ENCODE measurements around the gene PHACTR2. TPM values are rescaled to one million over a fixed set of nuclear protein-coding genes. Genes with fewer than 3 reads are reported as not detected.

PHACTR2 gene
- total and polyA plus RNA-seq, 2 of the 13 experiments (the other 11 are each of a cell fraction or from before 2014, with no cell fraction given), result 11.3 to 28.2 TPM

DNA sequence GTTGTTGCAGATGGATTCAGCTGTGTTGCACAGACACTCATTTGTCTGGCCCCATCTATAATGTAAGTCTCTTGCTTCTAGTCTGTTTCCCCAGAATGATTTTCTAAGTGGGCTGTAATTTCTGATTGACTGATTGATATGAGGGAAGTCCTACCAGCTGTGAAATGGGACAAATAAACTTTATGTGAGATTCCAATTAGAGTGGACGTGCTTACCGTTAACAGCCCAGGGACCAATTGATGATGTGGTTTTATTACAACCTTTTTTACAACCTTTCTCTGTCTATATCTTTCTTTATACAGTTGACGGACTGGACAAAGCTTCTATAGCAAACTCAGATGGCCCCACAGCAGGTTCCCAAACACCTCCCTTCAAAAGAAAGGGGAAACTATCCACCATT is 33.9 kb downstream of the PHACTR2 start:
- no peak for DNase-seq (ENCODE audit: low spot score)
- Histone ChIP-seq H3K4me2 (ENCODE audit: low read depth, low read length) (no peak overlapping the region), H3K79me2 (ENCODE audit: insufficient read depth, low read length) (peaks cover 13% of the 10 kb centered on the region), H3K36me3 (replicated peaks in 1 of 2; ENCODE audit: control insufficient read depth in 1 of 2, insufficient read depth in 2 of 2, low read length in 2 of 2) (peaks cover 4 to 12% of the 10 kb centered on the region in 2 experiments; a peak in 4 of 5 replicates), H3K4me1 (ENCODE audit: insufficient read depth, low read length) (peaks cover 3% of the 10 kb centered on the region; the same call in 1 of the 2 replicates), H3K9me3 (ENCODE audit: low read length) (no peaks in the 10 kb centered on the region), H3K9ac (ENCODE audit: insufficient read depth, low read depth, low read length) (no peak overlapping the region), H3K27ac (ENCODE audit: extremely low read length, insufficient read depth, low read length) (no peak overlapping the region), H3K4me3 (replicated peaks in 1 of 3; ENCODE audit: insufficient read depth in 1 of 3, low read depth in 2 of 3, low read length in 3 of 3) (no peak overlapping the region), H2AFZ (ENCODE audit: low read length) (no peak overlapping the region), H3K27me3 (ENCODE audit: control insufficient read depth in 1 of 2, insufficient read depth in 2 of 2, low read length in 2 of 2) (no peaks in the 10 kb centered on the region), H4K20me1 (ENCODE audit: insufficient read depth, low read length) (no peaks in the 10 kb centered on the region)
- TF ChIP-seq SALL1 (CRISPR knock-in tag; IDR thresholded peaks at IDR 0.05), result no peak
- TF ChIP-seq, protein P1, sequence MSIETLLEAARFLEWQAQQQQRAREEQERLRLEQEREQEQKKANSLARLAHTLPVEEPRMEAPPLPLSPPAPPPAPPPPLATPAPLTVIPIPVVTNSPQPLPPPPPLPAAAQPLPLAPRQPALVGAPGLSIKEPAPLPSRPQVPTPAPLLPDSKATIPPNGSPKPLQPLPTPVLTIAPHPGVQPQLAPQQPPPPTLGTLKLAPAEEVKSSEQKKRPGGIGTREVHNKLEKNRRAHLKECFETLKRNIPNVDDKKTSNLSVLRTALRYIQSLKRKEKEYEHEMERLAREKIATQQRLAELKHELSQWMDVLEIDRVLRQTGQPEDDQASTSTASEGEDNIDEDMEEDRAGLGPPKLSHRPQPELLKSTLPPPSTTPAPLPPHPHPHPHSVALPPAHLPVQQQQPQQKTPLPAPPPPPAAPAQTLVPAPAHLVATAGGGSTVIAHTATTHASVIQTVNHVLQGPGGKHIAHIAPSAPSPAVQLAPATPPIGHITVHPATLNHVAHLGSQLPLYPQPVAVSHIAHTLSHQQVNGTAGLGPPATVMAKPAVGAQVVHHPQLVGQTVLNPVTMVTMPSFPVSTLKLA (IDR thresholded peaks at IDR 0.05), result no peak
- no peak for TF ChIP-seq YY1 (IDR thresholded peaks at IDR 0.05; ENCODE audit: insufficient read depth, insufficient replicate concordance, low read depth, low read length)
- no peak for TF ChIP-seq ZBTB7B (CRISPR knock-in tag; IDR thresholded peaks at IDR 0.05)
- no peak for TF ChIP-seq ETV5 (CRISPR knock-in tag; IDR thresholded peaks at IDR 0.05; ENCODE audit: borderline replicate concordance)
- no peak for TF ChIP-seq JUNB (CRISPR knock-in tag; IDR thresholded peaks at IDR 0.05; ENCODE audit: borderline replicate concordance)
- no peak for TF ChIP-seq ZFP82 (CRISPR knock-in tag; IDR thresholded peaks at IDR 0.05; ENCODE audit: borderline replicate concordance)
- in situ Hi-C loops (cut with HindIII; ENCODE audit: extremely low pct_ligation_motif_present, low pct_unique_long_range_greater_than_20kb), result no loop called here
- CTCF ChIA-PET (ENCODE audit: low intra/inter-chr PET ratio, low total read pairs), result no interaction called here
- over 99% methylated on average over 3 of the region's 3 CpGs for WGBS (ENCODE audit: low lambda C conversion rate)
- no peak for FAIRE-seq
- POLR2A ChIA-PET, result no interaction called here
- no TSS peak for BruUV-seq (replicated peaks)
- intact Hi-C loops (cut with micrococcal nuclease; ENCODE audit: unreplicated experiment), result no loop called here
- no peak for ATAC-seq

DNA sequence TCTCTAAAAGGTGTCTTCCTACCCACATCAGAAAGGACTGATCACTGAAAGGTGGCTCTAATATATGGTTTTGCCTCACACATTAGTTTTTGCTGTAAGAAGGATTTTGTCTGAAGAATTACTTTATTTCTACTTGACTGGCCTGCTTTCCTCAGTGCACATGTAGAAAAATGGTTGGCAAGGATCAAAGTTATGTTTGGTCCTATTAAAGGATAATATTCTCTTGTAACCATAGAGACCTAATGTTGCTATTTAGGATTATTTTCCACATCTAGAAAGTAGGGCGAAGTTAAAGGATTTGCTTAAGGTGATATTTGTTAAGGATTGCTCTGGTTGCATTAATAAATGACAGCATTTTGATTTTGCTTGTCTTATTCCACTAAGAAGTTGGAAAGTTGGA is 40.7 kb downstream of the PHACTR2 start:
- peaks cover 4 to 11% of the 10 kb centered on the region in 2 experiments; a peak in 4 of 5 replicates for H3K36me3 ChIP-seq (replicated peaks in 1 of 2; ENCODE audit: control insufficient read depth in 1 of 2, insufficient read depth in 2 of 2, low read length in 2 of 2)
- H3K4me3 ChIP-seq (replicated peaks in 1 of 3; ENCODE audit: insufficient read depth in 1 of 3, low read depth in 2 of 3, low read length in 3 of 3), result no peak overlapping the region
- no TSS peak for BruUV-seq (replicated peaks)
- no peaks in the 10 kb centered on the region for H3K27me3 ChIP-seq (ENCODE audit: control insufficient read depth in 1 of 2, insufficient read depth in 2 of 2, low read length in 2 of 2)
- CTCF ChIA-PET (ENCODE audit: low intra/inter-chr PET ratio, low total read pairs), result no interaction called here
- H3K9me3 ChIP-seq (ENCODE audit: low read length), result no peaks in the 10 kb centered on the region
- H3K4me1 ChIP-seq (ENCODE audit: insufficient read depth, low read length), result peaks cover 5% of the 10 kb centered on the region; the same call in 1 of the 2 replicates
- intact Hi-C loops (cut with micrococcal nuclease; ENCODE audit: unreplicated experiment) (no loop called here), in situ Hi-C loops (cut with HindIII; ENCODE audit: extremely low pct_ligation_motif_present, low pct_unique_long_range_greater_than_20kb) (no loop called here)
- FAIRE-seq (no peak), DNase-seq (ENCODE audit: low spot score) (no peak), ATAC-seq (no peak)
- H3K79me2 ChIP-seq (ENCODE audit: insufficient read depth, low read length), result no peaks in the 10 kb centered on the region
- H3K27ac ChIP-seq (ENCODE audit: extremely low read length, insufficient read depth, low read length), result no peak overlapping the region
- H3K9ac ChIP-seq (ENCODE audit: insufficient read depth, low read depth, low read length), result no peak overlapping the region
- 98% methylated on average over 1 of the region's 1 CpG for WGBS (ENCODE audit: low lambda C conversion rate)
- POLR2A ChIA-PET, result no interaction called here
- H2AFZ ChIP-seq (ENCODE audit: low read length), result no peak overlapping the region
- no peaks in the 10 kb centered on the region for H4K20me1 ChIP-seq (ENCODE audit: insufficient read depth, low read length)
- no peak overlapping the region for H3K4me2 ChIP-seq (ENCODE audit: low read depth, low read length)
- TF ChIP-seq JUND (CRISPR knock-in tag; IDR thresholded peaks at IDR 0.05) (no peak), ZMAT3 (CRISPR knock-in tag; conservative IDR thresholded peaks at IDR 0.05) (no peak)
- TF ChIP-seq, protein P2, sequence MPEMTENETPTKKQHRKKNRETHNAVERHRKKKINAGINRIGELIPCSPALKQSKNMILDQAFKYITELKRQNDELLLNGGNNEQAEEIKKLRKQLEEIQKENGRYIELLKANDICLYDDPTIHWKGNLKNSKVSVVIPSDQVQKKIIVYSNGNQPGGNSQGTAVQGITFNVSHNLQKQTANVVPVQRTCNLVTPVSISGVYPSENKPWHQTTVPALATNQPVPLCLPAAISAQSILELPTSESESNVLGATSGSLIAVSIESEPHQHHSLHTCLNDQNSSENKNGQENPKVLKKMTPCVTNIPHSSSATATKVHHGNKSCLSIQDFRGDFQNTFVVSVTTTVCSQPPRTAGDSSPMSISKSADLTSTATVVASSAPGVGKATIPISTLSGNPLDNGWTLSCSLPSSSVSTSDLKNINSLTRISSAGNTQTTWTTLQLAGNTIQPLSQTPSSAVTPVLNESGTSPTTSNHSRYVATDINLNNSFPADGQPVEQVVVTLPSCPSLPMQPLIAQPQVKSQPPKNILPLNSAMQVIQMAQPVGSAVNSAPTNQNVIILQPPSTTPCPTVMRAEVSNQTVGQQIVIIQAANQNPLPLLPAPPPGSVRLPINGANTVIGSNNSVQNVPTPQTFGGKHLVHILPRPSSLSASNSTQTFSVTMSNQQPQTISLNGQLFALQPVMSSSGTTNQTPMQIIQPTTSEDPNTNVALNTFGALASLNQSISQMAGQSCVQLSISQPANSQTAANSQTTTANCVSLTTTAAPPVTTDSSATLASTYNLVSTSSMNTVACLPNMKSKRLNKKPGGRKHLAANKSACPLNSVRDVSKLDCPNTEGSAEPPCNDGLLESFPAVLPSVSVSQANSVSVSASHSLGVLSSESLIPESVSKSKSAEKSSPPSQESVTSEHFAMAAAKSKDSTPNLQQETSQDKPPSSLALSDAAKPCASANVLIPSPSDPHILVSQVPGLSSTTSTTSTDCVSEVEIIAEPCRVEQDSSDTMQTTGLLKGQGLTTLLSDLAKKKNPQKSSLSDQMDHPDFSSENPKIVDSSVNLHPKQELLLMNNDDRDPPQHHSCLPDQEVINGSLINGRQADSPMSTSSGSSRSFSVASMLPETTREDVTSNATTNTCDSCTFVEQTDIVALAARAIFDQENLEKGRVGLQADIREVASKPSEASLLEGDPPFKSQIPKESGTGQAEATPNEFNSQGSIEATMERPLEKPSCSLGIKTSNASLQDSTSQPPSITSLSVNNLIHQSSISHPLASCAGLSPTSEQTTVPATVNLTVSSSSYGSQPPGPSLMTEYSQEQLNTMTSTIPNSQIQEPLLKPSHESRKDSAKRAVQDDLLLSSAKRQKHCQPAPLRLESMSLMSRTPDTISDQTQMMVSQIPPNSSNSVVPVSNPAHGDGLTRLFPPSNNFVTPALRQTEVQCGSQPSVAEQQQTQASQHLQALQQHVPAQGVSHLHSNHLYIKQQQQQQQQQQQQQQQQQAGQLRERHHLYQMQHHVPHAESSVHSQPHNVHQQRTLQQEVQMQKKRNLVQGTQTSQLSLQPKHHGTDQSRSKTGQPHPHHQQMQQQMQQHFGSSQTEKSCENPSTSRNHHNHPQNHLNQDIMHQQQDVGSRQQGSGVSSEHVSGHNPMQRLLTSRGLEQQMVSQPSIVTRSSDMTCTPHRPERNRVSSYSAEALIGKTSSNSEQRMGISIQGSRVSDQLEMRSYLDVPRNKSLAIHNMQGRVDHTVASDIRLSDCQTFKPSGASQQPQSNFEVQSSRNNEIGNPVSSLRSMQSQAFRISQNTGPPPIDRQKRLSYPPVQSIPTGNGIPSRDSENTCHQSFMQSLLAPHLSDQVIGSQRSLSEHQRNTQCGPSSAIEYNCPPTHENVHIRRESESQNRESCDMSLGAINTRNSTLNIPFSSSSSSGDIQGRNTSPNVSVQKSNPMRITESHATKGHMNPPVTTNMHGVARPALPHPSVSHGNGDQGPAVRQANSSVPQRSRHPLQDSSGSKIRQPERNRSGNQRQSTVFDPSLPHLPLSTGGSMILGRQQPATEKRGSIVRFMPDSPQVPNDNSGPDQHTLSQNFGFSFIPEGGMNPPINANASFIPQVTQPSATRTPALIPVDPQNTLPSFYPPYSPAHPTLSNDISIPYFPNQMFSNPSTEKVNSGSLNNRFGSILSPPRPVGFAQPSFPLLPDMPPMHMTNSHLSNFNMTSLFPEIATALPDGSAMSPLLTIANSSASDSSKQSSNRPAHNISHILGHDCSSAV (CRISPR knock-in tag; IDR thresholded peaks at IDR 0.05; ENCODE audit: borderline replicate concordance), result no peak

Measured in HepG2 (cell line).